HG02884 (cell line): ENCODE measurements around the gene ESAM.
"Not testable (repeated sequence)": the region's sequence is repeated elsewhere in the genome, so short reads cannot be mapped to it uniquely, and the experiment has no call there.

Source experiments
- ATAC-seq: cut with Tn5 transposase; IDR thresholded peaks from one replicate; pipeline ENCODE4 v1.9.1; 2021; ENCODE audit warnings: mild to moderate bottlenecking, moderate library complexity; ENCODE audit not compliant: unreplicated experiment

The ESAM gene

GRCh38 chr11:124776865-124777645 lies 15.0 kb upstream of the ESAM start:
- ATAC-seq: no peak

- not testable (repeated sequence) for ATAC-seq
Observed at GRCh38 chr11:124770959-124771358, 8.9 kb upstream of the ESAM start.

- ATAC-seq: no peak
Observed at GRCh38 chr11:124769806-124770774, 8.0 kb upstream of the ESAM start.

GRCh38 chr11:124768914-124769313 lies 6.8 kb upstream of the ESAM start:
- ATAC-seq: no peak

- no peak for ATAC-seq
Observed at GRCh38 chr11:124766156-124766555, 4.1 kb upstream of the ESAM start.

DNA sequence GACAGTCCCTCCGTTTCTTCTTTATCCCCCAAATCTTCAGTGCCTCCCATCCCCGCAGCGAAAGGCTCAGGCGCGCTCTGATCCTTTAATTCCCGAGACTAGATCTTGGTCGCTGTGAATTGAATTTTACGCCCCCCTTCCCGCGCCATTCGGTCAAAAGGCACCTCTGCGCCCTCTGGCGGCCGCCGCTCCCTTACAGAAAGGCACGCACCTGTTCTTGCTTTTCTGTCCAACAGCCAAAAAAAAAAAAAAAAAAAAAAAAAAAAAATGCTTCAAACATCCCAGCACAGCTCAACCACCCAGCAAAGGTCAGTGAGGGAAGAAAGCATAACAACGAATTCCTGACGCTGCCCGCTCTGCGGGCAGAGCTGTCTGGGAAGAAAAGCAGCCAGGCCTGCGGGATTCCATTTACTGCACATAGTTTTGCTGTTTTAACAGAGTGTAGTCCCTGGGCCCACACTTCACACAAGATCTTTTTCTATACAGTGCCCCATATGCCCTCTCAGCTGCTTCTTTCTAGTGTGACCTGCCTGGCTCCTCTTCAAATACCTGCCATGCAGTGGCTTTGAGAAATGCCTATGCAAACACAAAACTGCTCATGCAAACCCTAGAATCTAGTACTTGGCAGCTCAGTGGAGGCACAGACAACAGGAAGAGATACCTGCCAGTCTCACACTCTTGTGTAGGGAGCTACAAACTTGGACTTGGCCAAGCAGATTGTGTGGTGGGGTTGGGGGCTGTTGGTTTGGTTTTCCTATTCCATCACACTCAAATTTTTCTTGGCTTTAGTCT lies 1.3 kb upstream of the ESAM start:
- ATAC-seq: peak; percentile 28

GRCh38 chr11:124762624-124763155 lies 600 bp upstream of the ESAM start:
- ATAC-seq: peak; percentile 6

- ATAC-seq: peak; percentile 2
Observed at GRCh38 chr11:124761301-124762104, 587 bp downstream of the ESAM start.

DNA sequence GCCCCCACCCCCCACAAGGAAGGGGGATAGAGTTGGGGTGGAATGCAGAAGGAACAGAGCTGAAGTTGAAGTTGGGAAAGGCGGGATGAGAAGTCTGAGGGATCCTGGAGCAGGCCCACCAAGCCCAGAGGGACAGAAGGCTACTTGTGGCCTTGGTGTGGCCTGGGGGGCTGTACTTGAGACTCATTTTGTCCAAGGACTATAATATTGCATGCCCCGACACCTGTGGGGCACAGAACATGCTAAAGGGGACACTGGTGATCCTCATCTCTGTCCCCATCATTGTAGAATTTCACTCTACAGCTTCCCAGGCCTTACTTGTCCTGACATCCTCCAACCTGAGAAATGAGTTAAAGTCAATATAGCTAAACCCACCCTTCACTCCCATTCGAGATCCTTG lies 1.3 kb downstream of the ESAM start:
- ATAC-seq: no peak

DNA sequence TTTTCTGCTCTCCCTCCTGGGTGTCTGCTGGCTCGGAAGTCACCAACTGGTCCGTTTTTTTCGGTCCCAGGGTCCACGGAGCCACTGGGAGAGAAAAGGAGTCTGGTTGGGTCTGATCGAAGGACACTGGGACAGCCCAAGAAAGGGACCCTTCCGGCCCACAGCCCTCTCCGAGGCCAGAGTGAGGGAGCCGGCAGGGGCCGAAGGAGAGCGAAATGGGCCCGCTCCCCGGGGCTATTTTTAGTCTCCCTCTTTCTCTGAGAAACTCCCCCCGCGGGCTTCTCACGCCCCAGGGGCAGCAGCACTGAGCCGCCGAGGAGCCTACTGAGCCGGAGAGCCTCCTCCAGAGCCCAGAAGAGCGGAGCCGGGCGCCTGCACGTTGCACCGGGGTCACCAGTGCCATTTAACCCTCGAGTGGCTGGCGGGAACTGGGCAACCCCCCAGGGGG lies 1.9 kb downstream of the ESAM start:
- ATAC-seq: no peak

GRCh38 chr11:124759266-124760204 lies 2.6 kb downstream of the ESAM start:
- ATAC-seq: no peak

DNA sequence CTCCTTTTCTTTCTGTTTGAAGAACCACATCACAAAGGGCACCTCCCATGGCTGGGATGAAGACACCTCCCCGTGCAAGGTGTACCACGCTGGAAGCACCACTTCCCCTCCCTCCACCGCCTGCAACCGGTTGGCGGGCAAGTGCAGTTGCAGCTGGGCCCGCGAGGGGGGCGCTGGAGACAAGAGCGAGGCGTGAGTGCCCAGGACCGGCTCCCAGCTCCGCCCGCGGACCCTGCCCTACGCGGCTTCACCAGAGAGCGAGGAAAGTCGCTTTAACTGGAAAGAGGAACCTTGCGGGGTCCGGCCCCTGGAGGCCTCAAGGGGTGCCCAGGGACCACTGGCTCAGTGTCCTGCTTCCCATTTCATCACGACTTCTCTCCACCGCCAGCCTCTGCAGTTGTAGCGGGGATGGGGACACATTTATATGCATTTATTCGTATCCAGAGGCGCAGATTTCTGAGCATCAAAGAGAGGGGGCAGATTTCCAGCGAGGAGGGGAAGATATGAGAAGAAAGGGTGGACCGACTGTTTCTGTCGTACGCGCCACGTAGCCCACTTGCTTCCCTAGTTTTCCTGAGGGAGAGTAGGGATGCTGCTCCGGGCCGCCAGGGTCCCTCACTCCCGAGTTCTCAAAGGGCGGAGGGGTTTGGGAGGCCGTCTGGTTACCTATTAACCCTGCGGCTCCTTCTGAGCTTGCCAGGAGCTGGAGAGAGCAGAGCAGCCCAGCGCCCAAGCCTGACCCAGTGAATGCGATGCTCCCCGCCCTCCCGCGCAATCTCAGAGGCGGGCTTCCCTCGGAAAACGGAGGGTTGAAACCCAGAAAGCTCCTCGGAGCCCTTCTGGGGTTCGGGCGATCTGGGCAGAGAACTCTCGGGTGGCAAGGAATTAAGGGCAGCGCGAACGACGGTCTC lies 3.5 kb downstream of the ESAM start:
- ATAC-seq: peak; percentile 55

DNA sequence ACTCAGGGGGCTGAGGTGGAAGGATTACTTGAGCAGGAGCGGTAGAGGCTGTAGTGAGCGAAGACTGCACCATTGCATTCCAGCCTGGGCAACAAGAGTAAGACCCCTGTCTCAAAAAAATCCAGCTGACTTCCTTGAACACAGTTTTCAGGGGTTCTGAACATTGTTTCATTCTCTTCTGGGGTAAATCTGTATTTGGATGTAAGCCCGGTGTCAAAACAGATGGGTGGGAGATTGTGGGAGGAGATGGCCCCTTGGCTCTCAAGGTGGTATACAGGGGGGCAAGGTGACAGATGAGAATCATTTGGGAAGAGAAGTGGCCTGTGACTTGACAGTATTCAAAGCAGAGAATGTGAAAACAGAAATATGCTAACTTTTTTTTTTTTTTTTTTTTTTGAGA lies 4.8 kb downstream of the ESAM start:
- no peak for ATAC-seq

DNA sequence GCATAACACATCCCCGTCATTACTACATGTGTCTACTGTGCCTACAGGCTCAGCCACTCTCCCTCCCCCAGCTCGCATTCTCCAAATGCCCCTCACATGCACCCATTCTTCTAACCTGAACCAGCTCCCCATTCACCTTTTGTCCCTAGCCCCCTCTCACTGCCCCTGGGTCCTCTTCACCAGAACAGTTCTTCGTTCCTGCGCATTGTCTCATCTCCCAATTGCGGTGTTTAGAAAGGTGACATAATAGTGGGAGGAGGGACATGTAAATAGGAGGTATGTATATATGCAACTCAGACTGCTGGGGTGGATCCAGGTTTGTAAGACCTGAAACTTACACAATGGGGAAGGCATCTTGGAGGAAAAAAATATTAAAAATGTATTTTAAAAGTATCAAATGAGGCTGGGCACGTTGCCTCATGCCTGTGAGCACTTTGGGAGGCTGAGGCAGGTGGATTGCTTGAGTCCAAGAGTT lies 5.3 kb downstream of the ESAM start:
- ATAC-seq: no peak

DNA sequence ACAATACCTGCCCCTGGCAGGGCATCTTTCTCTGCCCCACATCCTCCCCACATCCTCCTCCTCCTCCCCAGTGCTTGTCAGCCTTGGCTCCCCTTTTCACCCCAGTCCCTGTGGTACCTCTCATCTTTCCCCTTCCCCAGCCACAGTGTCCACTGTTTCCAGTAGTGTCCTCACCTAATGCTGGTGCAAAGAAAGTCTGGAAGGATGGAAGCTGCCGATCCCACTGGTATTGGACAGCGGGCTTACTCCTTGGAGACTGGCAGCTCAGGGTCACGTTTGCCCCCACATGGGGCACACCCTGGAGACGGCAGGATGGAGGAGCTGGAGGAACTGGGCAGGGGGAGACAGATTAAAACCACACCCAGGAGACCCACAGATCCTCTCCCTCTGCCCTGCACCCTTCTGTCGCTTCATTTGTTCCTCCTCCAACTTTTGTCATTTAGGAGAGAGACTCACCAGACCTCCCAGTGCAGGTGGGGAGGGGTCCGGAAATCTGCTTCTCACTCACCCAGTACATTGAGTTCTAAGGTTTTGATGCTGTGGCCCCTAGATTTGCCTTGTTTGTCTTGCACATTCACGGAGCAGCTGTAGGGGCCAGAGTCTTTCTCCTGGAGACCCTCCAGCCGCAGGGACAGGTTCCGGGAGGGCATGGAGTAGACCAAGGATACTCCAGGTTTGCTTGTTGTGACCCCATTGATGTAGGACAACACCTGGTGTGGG lies 5.9 kb downstream of the ESAM start:
- no peak for ATAC-seq

DNA sequence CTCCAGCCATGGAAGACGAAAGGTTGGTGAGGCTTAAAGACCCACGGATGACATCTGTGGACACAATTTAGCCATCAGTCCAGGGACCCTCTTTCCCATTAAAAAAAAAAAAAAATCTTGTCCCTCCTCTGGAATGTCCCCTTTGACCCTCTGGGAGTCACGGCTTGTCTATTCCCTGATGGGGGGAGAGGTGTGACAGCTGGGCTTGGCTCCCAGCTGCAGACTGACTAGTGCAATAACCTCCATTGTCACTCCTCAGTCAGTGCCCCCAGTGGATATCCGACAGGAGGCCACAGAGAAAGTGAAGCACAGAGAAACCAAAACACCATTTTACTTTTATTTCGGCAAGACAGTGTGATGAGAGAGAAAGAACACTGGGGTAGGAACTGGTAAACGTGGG lies 7.4 kb downstream of the ESAM start:
- ATAC-seq: no peak

DNA sequence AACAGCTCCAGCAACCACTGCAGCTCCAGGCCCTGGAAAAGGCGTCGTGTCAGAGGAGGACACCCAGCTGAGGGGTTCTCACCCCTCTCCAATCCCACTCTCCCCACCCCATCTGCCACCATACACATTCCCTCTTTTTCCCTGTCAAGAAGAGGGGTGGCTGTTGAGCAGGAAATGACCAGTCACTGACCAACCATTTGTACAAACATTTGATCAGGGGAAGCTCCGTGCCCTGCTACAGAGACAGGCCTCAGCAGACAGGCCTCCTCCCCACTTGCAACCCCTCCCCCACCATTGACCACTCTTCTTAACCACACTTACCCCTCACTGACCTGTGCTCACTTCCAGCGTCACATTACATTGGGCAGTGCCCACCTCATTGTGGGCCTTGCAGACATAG lies 7.8 kb downstream of the ESAM start:
- no peak for ATAC-seq
